ENCODE data around the gene PCDHA1. TPM values are rescaled to one million over a fixed set of nuclear protein-coding genes. Genes with fewer than 3 reads are reported as not detected.
"Not testable (repeated sequence)": the region's sequence is repeated elsewhere in the genome, so short reads cannot be mapped to it uniquely, and the experiment has no call there.

The PCDHA1 gene
- total RNA-seq, 1 donor from 2014 or later, result not detected

GRCh38 chr5:140802781-140803271 lies 16.9 kb downstream of the PCDHA1 start:
- H3K9me3 Mint-ChIP-seq, result peaks cover 9% of the 10 kb centered on the region
- H3K36me3 Mint-ChIP-seq, result peaks cover 16% of the 10 kb centered on the region
- H3K4me1 Mint-ChIP-seq (ENCODE audit: unreplicated experiment), result peaks cover 5% of the 10 kb centered on the region
- H3K4me3 Mint-ChIP-seq, result no peak overlapping the region
- H3K27ac Mint-ChIP-seq, result no peak overlapping the region
- DNase-seq (ENCODE audit: extremely low spot score, unreplicated experiment), result no peak
- TF ChIP-seq, protein P1, sequence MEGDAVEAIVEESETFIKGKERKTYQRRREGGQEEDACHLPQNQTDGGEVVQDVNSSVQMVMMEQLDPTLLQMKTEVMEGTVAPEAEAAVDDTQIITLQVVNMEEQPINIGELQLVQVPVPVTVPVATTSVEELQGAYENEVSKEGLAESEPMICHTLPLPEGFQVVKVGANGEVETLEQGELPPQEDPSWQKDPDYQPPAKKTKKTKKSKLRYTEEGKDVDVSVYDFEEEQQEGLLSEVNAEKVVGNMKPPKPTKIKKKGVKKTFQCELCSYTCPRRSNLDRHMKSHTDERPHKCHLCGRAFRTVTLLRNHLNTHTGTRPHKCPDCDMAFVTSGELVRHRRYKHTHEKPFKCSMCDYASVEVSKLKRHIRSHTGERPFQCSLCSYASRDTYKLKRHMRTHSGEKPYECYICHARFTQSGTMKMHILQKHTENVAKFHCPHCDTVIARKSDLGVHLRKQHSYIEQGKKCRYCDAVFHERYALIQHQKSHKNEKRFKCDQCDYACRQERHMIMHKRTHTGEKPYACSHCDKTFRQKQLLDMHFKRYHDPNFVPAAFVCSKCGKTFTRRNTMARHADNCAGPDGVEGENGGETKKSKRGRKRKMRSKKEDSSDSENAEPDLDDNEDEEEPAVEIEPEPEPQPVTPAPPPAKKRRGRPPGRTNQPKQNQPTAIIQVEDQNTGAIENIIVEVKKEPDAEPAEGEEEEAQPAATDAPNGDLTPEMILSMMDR (conservative IDR thresholded peaks at IDR 0.05), result no peak
- H3K27me3 Mint-ChIP-seq, result no peaks in the 10 kb centered on the region

DNA sequence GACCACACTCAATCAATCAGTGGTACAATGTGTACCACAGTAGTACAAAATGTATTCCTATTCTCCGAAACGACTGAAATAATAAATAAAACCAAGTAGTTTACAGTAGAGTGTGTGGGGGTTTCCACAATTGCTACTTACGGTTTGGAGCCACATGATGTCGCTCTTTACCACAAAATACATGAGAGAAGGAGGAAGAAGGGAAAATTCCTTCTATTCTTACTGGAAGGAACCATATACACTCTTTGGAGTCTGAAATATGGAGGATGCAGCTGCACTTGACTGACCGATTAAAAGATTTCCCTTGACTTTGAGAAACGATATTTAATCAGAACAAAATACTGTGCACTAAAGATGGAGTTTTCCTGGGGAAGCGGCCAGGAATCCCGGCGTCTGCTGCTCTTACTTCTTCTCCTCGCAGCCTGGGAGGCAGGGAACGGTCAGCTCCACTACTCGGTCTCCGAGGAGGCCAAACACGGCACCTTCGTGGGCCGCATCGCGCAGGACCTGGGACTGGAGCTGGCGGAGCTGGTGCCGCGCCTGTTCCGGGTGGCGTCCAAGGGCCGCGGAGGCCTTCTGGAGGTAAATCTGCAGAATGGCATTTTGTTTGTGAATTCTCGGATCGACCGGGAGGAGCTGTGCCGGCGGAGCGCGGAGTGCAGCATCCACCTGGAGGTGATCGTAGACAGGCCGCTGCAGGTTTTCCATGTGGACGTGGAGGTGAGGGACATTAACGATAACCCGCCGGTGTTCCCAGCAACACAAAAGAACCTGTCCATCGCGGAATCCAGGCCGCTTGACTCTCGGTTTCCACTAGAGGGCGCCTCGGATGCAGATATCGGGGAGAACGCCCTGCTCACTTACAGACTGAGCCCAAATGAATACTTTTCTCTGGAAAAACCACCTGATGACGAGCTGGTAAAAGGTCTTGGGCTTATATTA lies 21.2 kb downstream of the PCDHA1 start, which contains the start of gene PCDHA4:
PCDHA4 (plus strand) TSS at position 235 of the 942 bp plus-strand sequence.
- Mint-ChIP-seq H3K27me3 (no peaks in the 10 kb centered on the region), H3K9me3 (peaks cover 6% of the 10 kb centered on the region), H3K36me3 (peaks cover 30% of the 10 kb centered on the region), H3K4me1 (ENCODE audit: unreplicated experiment) (peaks cover 9% of the 10 kb centered on the region), H3K4me3 (peak within 1 kb of the TSS; percentile 95), H3K27ac (peak within 1 kb of the TSS; percentile 91)
- TF ChIP-seq, protein P1 (conservative IDR thresholded peaks at IDR 0.05), result peak; percentile 78
- peak; percentile 79 for DNase-seq (ENCODE audit: extremely low spot score, unreplicated experiment)

DNA sequence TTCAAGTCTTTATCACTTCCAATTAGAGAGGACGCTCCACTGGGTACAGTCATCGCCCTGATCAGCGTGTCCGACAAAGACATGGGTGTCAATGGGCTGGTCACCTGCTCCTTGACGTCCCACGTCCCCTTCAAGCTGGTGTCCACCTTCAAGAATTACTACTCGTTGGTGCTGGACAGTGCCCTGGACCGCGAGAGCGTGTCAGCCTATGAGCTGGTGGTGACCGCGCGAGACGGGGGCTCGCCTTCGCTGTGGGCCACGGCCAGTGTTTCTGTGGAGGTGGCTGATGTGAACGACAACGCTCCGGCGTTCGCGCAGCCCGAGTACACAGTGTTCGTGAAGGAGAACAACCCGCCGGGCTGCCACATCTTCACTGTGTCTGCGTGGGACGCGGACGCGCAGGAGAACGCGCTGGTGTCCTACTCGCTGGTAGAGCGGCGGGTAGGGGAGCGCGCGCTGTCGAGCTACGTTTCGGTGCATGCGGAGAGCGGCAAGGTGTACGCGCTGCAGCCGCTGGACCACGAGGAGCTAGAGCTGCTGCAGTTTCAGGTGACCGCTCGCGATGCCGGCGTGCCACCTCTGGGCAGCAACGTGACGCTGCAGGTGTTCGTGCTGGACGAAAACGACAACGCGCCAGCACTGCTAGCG lies 22.4 kb downstream of the PCDHA1 start:
- not testable (repeated sequence) for H3K27ac Mint-ChIP-seq

GRCh38 chr5:140808889-140809291 lies 22.9 kb downstream of the PCDHA1 start:
- peaks cover 29% of the 10 kb centered on the region for H3K36me3 Mint-ChIP-seq
- peak; percentile 67 for DNase-seq (ENCODE audit: extremely low spot score, unreplicated experiment)
- peaks cover 16% of the 10 kb centered on the region for H3K9me3 Mint-ChIP-seq
- no peaks in the 10 kb centered on the region for H3K27me3 Mint-ChIP-seq
- no peak overlapping the region for H3K27ac Mint-ChIP-seq
- TF ChIP-seq, protein P1 (conservative IDR thresholded peaks at IDR 0.05), result no peak
- H3K4me1 Mint-ChIP-seq (ENCODE audit: unreplicated experiment), result peaks cover 9% of the 10 kb centered on the region
- H3K4me3 Mint-ChIP-seq, result peak overlapping the region; percentile 20

More for the DNA sequence above, 22.4 kb downstream of the PCDHA1 start:
- H3K4me1 Mint-ChIP-seq (ENCODE audit: unreplicated experiment); DNase-seq (ENCODE audit: extremely low spot score, unreplicated experiment); H3K27me3 Mint-ChIP-seq: not testable (repeated sequence)
- peaks cover 15% of the 10 kb centered on the region for H3K9me3 Mint-ChIP-seq
- H3K36me3 Mint-ChIP-seq, result peaks cover 32% of the 10 kb centered on the region
- H3K4me3 Mint-ChIP-seq, result peak overlapping the region; percentile 95

DNA sequence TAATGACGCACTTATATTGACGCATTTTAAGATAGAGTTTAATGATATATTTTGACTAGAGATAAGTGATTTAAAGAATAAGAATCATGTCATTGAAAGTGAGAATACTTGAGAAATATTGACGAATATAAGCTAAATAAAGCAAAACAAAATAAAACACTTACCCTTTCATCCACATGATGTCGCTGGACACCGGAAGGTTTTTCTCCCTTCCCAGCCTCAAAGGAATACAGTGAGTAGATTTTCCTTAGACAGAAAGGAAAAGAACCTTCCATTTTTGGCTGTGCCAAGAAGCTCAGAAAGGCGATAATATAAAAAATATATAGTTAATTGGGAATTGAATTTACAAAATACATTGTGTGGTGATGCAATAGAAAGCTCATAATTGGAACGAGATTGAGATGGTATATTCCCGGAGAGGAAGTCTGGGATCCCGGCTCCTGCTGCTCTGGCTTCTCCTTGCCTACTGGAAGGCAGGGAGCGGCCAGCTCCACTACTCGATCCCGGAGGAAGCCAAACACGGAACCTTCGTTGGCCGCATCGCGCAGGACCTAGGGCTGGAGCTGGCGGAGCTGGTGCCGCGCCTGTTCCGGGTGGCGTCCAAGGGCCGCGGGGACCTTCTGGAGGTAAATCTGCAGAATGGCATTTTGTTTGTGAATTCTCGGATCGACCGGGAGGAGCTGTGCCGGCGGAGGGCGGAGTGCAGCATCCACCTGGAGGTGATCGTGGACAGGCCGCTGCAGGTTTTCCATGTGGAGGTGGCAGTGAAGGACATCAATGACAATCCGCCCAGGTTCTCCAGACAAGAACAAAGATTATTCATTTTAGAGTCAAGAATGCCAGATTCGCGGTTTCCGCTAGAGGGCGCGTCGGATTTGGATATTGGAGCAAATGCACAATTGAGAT lies 35.7 kb downstream of the PCDHA1 start, which contains the start of gene PCDHA5:
PCDHA5 (plus strand) TSS at position 239 of the 906 bp plus-strand sequence.
- Mint-ChIP-seq H3K27ac (no peak within 1 kb of the TSS), H3K9me3 (peaks cover 4% of the 10 kb centered on the region), H3K4me1 (ENCODE audit: unreplicated experiment) (no peaks in the 10 kb centered on the region), H3K4me3 (no peak within 1 kb of the TSS), H3K36me3 (peaks cover 16% of the 10 kb centered on the region), H3K27me3 (no peaks in the 10 kb centered on the region)
- no peak for DNase-seq (ENCODE audit: extremely low spot score, unreplicated experiment)
- TF ChIP-seq, protein P1 (conservative IDR thresholded peaks at IDR 0.05), result no peak

Measured in type B pancreatic cell (in vitro differentiated cells).